Heart right ventricle (tissue), 16 donors: ENCODE data around the gene TRAM2. TPM values are rescaled to one million over a fixed set of nuclear protein-coding genes. Genes with fewer than 3 reads are reported as not detected.

ENCODE experiments used
- ATAC-seq, 8 donors: fragments of 200-7000 bp; cut with Tn5 transposase; one replicate each; pipeline ENCODE4 v1.9.1; 2020; ENCODE audit warnings: mild to moderate bottlenecking in 8 of 8, moderate library complexity in 8 of 8, moderate number of reproducible peaks in 1 of 8
- DNase-seq, 2 donors: peaks; one replicate each; pipeline ENCODE4 v3.0.0-alpha.2; 2020
- H3K27ac ChIP-seq, 10 donors: fragments of 200-600 bp; sonication (generic) in 2 of 10; one replicate each; pipeline versions ENCODE4 v1.5.0 to v1.8.0; 2020 to 2022; ENCODE audit warnings: mild to moderate bottlenecking in 3 of 10
- H3K27me3 ChIP-seq, 7 donors: fragments of 200-600 bp; one replicate each; pipeline ENCODE4 v1.8.0; 2021 to 2022; ENCODE audit warnings: mild to moderate bottlenecking in 2 of 7
- H3K36me3 ChIP-seq, 9 donors: fragments of 200-600 bp; sonication (generic) in 1 of 9; one replicate each; pipeline versions ENCODE4 v1.5.0 to v1.8.0; 2020 to 2022; ENCODE audit warnings: mild to moderate bottlenecking in 2 of 9
- H3K4me1 ChIP-seq, 9 donors: fragments of 200-600 bp; sonication (generic) in 1 of 9; one replicate each; pipeline versions ENCODE4 v1.5.0 to v1.8.0; 2020 to 2022; ENCODE audit warnings: mild to moderate bottlenecking in 4 of 9
- H3K4me3 ChIP-seq, 10 donors: fragments of 200-600 bp; sonication (generic) in 2 of 10; one replicate each; pipeline versions ENCODE4 v1.5.0 to v1.8.0; 2020 to 2022; ENCODE audit warnings: mild to moderate bottlenecking in 7 of 10, moderate library complexity in 2 of 10
- H3K9me3 ChIP-seq, 11 donors: fragments of 200-600 bp in 10 of 11; sonication (generic) in 2 of 11; one replicate each; pipeline versions ENCODE4 v1.5.0 to v1.8.0; 2013 to 2022; ENCODE audit warnings: mild to moderate bottlenecking in 2 of 11, control low read depth in 1 of 11, moderate library complexity in 1 of 11
- WGBS, 2 donors: extraction: QIAGEN DNeasy Blood & Tissue Kit; methylation state at CpG; one replicate each; pipeline ENCODE4 v1.1.7; 2013; ENCODE audit warnings: inconsistent platforms in 1 of 2; 5-methylcytosine and 5-hydroxymethylcytosine counted together
- intact Hi-C, 10 donors: fragments of 100-400 bp; cut with DNase I; formaldehyde crosslinking; loops; one replicate each; pipeline versions ENCODE4 v1.11.1 to v1.14.2; 2022
- polyA plus RNA-seq, 2 donors: library from polyadenylated mRNA; stranded (reverse); fragments of 200-250 nt; gene quantifications; one replicate each; pipeline ENCODE4 v1.2.3, GENCODE V29; 2013
- total RNA-seq, 10 donors: library from RNA; stranded (reverse); fragmentation: NEBNext Ultra II Directional in 3 of 10; extraction: Animal tissue kit (Norgen Biotek cat#: 25700) in 3 of 10; gene quantifications; one replicate each; pipeline versions ENCODE4 v1.2.1 to v1.2.4, GENCODE V29; 2021 to 2023
- TF ChIP-seq, protein P1 (sequence below), 9 donors: fragments of 200-600 bp; sonication (generic) in 2 of 9; IDR thresholded peaks; one replicate each; pipeline versions ENCODE4 v1.5.0 to v1.8.0; 2021 to 2022; ENCODE audit warnings: antibody characterized with exemption in 9 of 9, mild to moderate bottlenecking in 5 of 9, moderate library complexity in 1 of 9
- donor health status: Arrhythmogenic right ventricular cardiomyopathy.
- donor health status: ischemic (EF 13 %, LVEDD 7.1; RV severe dilation, severe dysfunction).
- donor health status: healthy with polysubstance abuse.
- donor health status: DM: no; HTN: yes; CAD: no.
- donor health status: DM: no; HTN: no; CAD: no.
- donor health status: ischemic (EF 25% LVEDD 6.9; RV normal size, moderate dysfunction).
- donor health status: ischemic (EF 25% LVEDD 5.7; RV mildly dilated, moderate dysfunction).
- donor health status: healthy.
- donor health status: DM: yes; HTN: yes; CAD: no.
- donor health status: Ischemic cardiomyopathy.
- donor health status: ischemic (EF 35%, LVEDD 5.7; RV mildly dilated, moderate dysfunction).
- donor health status: nonischemic (EF 11% LVEDD 7.7; RV severe dilation, severe dysfunction).
- donor health status: DM: yes; HTN: yes; CAD: no.
- donor health status: PGD.
- donor health status: ischemic (EF 29% LVEDD 5.4; RV normal size, mild dysfunction).
- donor health status: nonischemic (EF 23%, LVEDD 6.1; RV moderate dilation, normal function).

Gene TRAM2
- total and polyA plus RNA-seq, 12 donors: 5.0 to 17.3 (median 10.6) TPM

DNA sequence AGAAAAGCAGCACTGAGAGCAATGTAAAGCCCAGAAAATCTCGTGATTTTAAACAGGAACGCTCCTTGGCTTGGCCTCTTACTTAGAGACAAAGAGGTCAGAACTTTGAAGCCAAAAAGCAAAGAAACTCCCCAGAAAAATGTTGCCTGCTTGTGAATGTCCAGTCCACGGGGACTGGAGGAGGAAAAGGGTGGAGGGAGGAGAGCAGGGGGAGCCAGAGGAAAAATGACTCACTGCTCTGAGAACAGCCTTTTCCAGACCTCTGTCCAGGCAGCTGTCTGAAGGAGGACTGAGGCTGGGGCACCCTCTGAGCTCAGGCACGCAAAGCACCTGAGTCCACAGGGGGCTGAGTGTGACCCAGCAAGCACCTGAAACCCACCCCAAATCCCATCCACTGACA, 64.7 kb downstream of the TRAM2 start:
- DNase-seq (peak; percentile 37 to 77), ATAC-seq (peak; percentile 89 to 96 (median 94))
- TF ChIP-seq, protein P1, sequence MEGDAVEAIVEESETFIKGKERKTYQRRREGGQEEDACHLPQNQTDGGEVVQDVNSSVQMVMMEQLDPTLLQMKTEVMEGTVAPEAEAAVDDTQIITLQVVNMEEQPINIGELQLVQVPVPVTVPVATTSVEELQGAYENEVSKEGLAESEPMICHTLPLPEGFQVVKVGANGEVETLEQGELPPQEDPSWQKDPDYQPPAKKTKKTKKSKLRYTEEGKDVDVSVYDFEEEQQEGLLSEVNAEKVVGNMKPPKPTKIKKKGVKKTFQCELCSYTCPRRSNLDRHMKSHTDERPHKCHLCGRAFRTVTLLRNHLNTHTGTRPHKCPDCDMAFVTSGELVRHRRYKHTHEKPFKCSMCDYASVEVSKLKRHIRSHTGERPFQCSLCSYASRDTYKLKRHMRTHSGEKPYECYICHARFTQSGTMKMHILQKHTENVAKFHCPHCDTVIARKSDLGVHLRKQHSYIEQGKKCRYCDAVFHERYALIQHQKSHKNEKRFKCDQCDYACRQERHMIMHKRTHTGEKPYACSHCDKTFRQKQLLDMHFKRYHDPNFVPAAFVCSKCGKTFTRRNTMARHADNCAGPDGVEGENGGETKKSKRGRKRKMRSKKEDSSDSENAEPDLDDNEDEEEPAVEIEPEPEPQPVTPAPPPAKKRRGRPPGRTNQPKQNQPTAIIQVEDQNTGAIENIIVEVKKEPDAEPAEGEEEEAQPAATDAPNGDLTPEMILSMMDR (IDR thresholded peaks at IDR 0.05): peak in 1 of 9 donors; percentile 8
- H3K27me3 ChIP-seq: no peaks in the 10 kb centered on the region
- H3K4me3 ChIP-seq: no peak overlapping the region
- H3K27ac ChIP-seq: peak overlapping the region; percentile 44 to 93 (median 83)
- H3K4me1 ChIP-seq: peaks cover 13 to 91% (median 41%) of the 10 kb centered on the region in 9 donors
- intact Hi-C loops: loop anchor here in 3 of 10 donors (2.0 to 10.0 kb wide), 3 partner anchors 63 to 153 kb away; partner anchors contain the start of gene TRAM2 (in 2 of the 3)
- 34 to 43% methylated on average over 4 of the region's 4 CpGs for WGBS, 2 donors
- no peaks in the 10 kb centered on the region for H3K9me3 ChIP-seq
- peaks cover 0 to 88% (median 24%) of the 10 kb centered on the region in 9 donors for H3K36me3 ChIP-seq

DNA sequence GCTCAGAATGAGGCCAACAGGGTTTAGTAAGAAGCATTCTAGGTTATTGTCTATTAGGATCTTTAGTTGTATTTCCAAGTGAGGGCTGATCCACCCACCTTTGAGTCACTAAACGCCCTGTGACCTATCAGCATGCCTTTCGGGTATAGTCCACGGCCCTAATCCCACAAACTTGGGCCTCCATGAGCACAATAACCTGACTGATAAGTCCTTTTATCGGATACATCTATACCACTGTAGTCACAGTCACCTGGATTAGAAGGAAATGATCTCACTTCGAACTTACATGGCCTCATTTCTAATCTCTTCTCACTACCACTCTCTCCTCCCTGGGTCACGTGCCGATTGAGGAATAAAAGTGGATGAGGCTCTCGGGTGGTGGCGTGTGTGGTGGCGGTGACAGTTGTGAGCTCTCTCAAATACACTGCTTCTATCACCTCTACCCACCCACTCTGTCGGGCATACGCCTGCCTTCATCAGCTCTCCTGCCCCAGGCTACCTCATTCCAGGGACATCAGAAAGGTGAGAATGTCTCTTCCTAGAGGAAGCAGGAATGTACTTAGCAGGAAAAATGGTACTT, 65.2 kb downstream of the TRAM2 start:
- H3K9me3 ChIP-seq: no peaks in the 10 kb centered on the region
- H3K4me3 ChIP-seq: no peak overlapping the region
- peaks cover 12 to 86% (median 36%) of the 10 kb centered on the region in 9 donors for H3K4me1 ChIP-seq
- ATAC-seq (peak in 4 of 8 donors; percentile 6 to 19 (median 12)), DNase-seq (no peak)
- intact Hi-C loops: loop anchor here in 4 of 10 donors (2.0 to 10.0 kb wide), 3 partner anchors 63 to 153 kb away; partner anchors contain the start of gene TRAM2 (in 3 of the 4)
- H3K36me3 ChIP-seq: peaks cover 0 to 89% (median 28%) of the 10 kb centered on the region in 9 donors
- TF ChIP-seq, protein P1 (IDR thresholded peaks at IDR 0.05): no peak
- H3K27me3 ChIP-seq: no peaks in the 10 kb centered on the region
- H3K27ac ChIP-seq: peak overlapping the region; percentile 44 to 93 (median 83)
- WGBS, 2 donors: 52 to 62% methylated on average over 12 of the region's 12 CpGs

DNA sequence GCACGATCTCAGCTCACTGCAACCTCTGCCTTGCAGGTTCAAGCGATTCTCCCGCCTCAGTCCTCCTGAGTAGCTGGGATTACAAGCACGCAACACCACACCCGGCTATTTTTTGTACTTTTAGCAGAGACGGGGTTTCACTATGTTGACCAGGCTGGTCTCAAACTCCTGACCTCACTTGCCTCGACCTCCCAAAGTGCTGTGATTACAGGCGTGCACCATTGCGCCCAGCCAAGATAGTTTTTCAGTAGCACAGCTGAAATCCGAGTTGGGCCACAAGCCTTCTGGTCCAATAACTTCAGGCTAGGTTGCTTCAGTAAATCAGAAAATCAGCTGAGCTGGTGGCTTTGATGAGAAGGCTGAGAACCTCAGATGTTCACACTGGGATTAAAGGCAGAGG, 65.7 kb downstream of the TRAM2 start:
- Histone ChIP-seq H3K27me3 (no peaks in the 10 kb centered on the region), H3K4me1 (peaks cover 12 to 82% (median 35%) of the 10 kb centered on the region in 9 donors), H3K4me3 (no peak overlapping the region), H3K9me3 (no peaks in the 10 kb centered on the region), H3K27ac (peak overlapping the region; percentile 44 to 93 (median 83)), H3K36me3 (peaks cover 0 to 89% (median 31%) of the 10 kb centered on the region in 9 donors)
- intact Hi-C loops: loop anchor here in 3 of 10 donors (2.0 to 10.0 kb wide), 3 partner anchors 64 to 154 kb away; partner anchors contain the start of gene TRAM2 (in 2 of the 3)
- TF ChIP-seq, protein P1 (IDR thresholded peaks at IDR 0.05): no peak
- ATAC-seq: no peak
- no peak for DNase-seq
- 88 to 95% methylated on average over 10 of the region's 10 CpGs for WGBS, 2 donors

DNA sequence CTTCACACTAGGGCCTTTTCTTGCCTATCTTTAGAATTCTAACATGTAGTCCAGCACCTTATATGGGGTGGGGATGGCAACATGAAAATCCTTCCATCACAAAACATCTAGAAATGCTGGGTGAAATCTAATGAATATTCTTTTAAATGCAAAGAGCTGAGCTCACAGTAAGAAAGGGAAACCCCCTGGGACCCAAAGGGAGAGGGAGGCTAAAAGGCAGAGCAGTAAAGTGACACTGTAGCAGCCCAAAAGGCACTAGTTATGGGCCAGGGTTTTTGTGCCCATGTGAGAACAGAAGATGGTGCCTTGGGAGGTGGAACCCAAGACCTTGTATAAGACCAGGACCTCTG, 66.7 kb downstream of the TRAM2 start:
- H3K36me3 ChIP-seq: peaks cover 0 to 89% (median 24%) of the 10 kb centered on the region in 9 donors
- TF ChIP-seq, protein P1 (IDR thresholded peaks at IDR 0.05): no peak
- intact Hi-C loops: loop anchor here in 3 of 10 donors (2.0 to 10.0 kb wide), 3 partner anchors 65 to 155 kb away; partner anchors contain the start of gene TRAM2 (in 2 of the 3)
- peak overlapping the region in 2 of 10 donors; percentile 86 to 93 for H3K27ac ChIP-seq
- ATAC-seq: no peak
- no peak for DNase-seq
- no peaks in the 10 kb centered on the region for H3K27me3 ChIP-seq
- peaks cover 12 to 87% (median 35%) of the 10 kb centered on the region in 9 donors for H3K4me1 ChIP-seq
- no peak overlapping the region for H3K4me3 ChIP-seq
- H3K9me3 ChIP-seq: no peaks in the 10 kb centered on the region
